GM23338 (cell line): ENCODE measurements around the gene HCFC2. TPM values are rescaled to one million over a fixed set of nuclear protein-coding genes. Genes with fewer than 3 reads are reported as not detected.
A peak's percentile ranks its signal among the peaks of the same experiment; 100 is the strongest.

Experiments
- ATAC-seq: fragments of 200-7000 bp; cut with Tn5 transposase; 3 replicates; pipeline ENCODE4 v1.9.1; 2020
- DNase-seq: peaks from one replicate; pipeline ENCODE4 v3.0.0-alpha.2; 2015; ENCODE audit warnings: low spot score
- H2AFZ ChIP-seq: fragments of 200-600 bp; sonication (generic); 2 replicates; pipeline ENCODE4 v1.8.0; 2016; ENCODE audit warnings: antibody characterized with exemption, mild to moderate bottlenecking, moderate library complexity
- H3F3A ChIP-seq: fragments of 200-600 bp; sonication (generic); replicated peaks from 2 replicates; pipeline ENCODE4 v1.8.0; 2017; ENCODE audit warnings: antibody characterized with exemption, mixed run types, low read depth
- H3K27ac ChIP-seq: fragments of 200-600 bp; sonication (generic); 2 replicates; pipeline ENCODE4 v1.6.1; 2016; ENCODE audit warnings: low read depth
- H3K27me3 ChIP-seq: fragments of 200-600 bp; sonication (generic); 2 replicates; pipeline ENCODE4 v1.8.0; 2016; ENCODE audit warnings: mild to moderate bottlenecking, mixed run types, moderate library complexity; ENCODE audit not compliant: insufficient read depth
- H3K36me3 ChIP-seq: fragments of 200-600 bp; sonication (generic); 2 replicates; pipeline ENCODE4 v1.8.0; 2016; ENCODE audit warnings: mild to moderate bottlenecking; ENCODE audit not compliant: insufficient read depth
- H3K4me1 ChIP-seq: fragments of 200-600 bp; sonication (generic); 2 replicates; pipeline ENCODE4 v1.8.0; 2016; ENCODE audit warnings: mild to moderate bottlenecking, moderate library complexity; ENCODE audit not compliant: insufficient read depth
- H3K4me2 ChIP-seq: fragments of 200-600 bp; sonication (generic); 2 replicates; pipeline ENCODE4 v1.7.1; 2017; ENCODE audit warnings: mixed run types
- H3K4me3 ChIP-seq: fragments of 200-600 bp; sonication (generic); 2 replicates; pipeline ENCODE4 v1.6.1; 2016; ENCODE audit warnings: mixed run types
- H3K79me2 ChIP-seq: fragments of 200-600 bp; sonication (generic); replicated peaks from 2 replicates; pipeline ENCODE4 v1.8.0; 2017; ENCODE audit warnings: mild to moderate bottlenecking; ENCODE audit not compliant: insufficient read depth
- H3K9me2 ChIP-seq: fragments of 200-600 bp; sonication (generic); 2 replicates; pipeline ENCODE4 v1.8.0; 2017; ENCODE audit not compliant: insufficient read depth
- H4K20me1 ChIP-seq: fragments of 200-600 bp; sonication (generic); replicated peaks from 2 replicates; pipeline ENCODE4 v1.8.0; 2017; ENCODE audit warnings: mild to moderate bottlenecking; ENCODE audit not compliant: insufficient read depth
- H3K27ac Mint-ChIP-seq: 2 replicates; pipeline ENCODE4 v1.8.0; 2020; ENCODE audit warnings: inconsistent platforms, mild to moderate bottlenecking, moderate library complexity, mixed read lengths
- H3K27me3 Mint-ChIP-seq: 3 replicates; pipeline ENCODE4 v1.8.0; 2022; ENCODE audit warnings: low read depth, mild to moderate bottlenecking, moderate library complexity, mixed read lengths, inconsistent platforms; ENCODE audit not compliant: insufficient read depth, poor library complexity
- H3K36me3 Mint-ChIP-seq: 3 replicates; pipeline ENCODE4 v1.8.0; 2021; ENCODE audit warnings: low read depth, mild to moderate bottlenecking, inconsistent platforms, moderate library complexity, mixed read lengths
- H3K4me1 Mint-ChIP-seq: 3 replicates; pipeline ENCODE4 v1.8.0; 2020; ENCODE audit warnings: mild to moderate bottlenecking, inconsistent platforms, mixed read lengths
- H3K4me3 Mint-ChIP-seq: 3 replicates; pipeline ENCODE4 v1.8.0; 2021; ENCODE audit warnings: moderate library complexity, mild to moderate bottlenecking, inconsistent platforms, mixed read lengths
- H3K9me3 Mint-ChIP-seq: 3 replicates; pipeline ENCODE4 v1.8.0; 2020; ENCODE audit warnings: moderate library complexity, mild to moderate bottlenecking, inconsistent platforms, mixed read lengths
- CREB1 ChIP-seq: fragments of 250-450 bp; sonication (Bioruptor Pico); IDR thresholded peaks from 2 replicates; pipeline ENCODE4 v1.5.0; 2020; ENCODE audit warnings: low read depth, mild to moderate bottlenecking, moderate library complexity
- EZH2 ChIP-seq: fragments of 200-600 bp; sonication (generic); IDR thresholded peaks from one replicate; pipeline ENCODE4 v1.8.0; 2017; ENCODE audit warnings: antibody characterized with exemption, mild to moderate bottlenecking, low read depth; ENCODE audit not compliant: unreplicated experiment
- EZH2phosphoT487 ChIP-seq: fragments of 200-600 bp; sonication (generic); IDR thresholded peaks from one replicate; pipeline ENCODE4 v1.8.1; 2018; ENCODE audit warnings: antibody characterized with exemption; ENCODE audit not compliant: unreplicated experiment
- JUNB ChIP-seq: IDR thresholded peaks from one replicate; pipeline ENCODE4 v1.6.1; 2016; ENCODE audit warnings: antibody characterized with exemption; ENCODE audit not compliant: unreplicated experiment
- NANOG ChIP-seq: IDR thresholded peaks from 2 replicates; pipeline ENCODE4 v1.6.1; 2016; ENCODE audit warnings: antibody characterized with exemption, borderline replicate concordance
- POLR2AphosphoS5 ChIP-seq: IDR thresholded peaks from 2 replicates; pipeline ENCODE4 v1.6.1; 2016; ENCODE audit warnings: antibody characterized with exemption, low read depth
- STAT1 ChIP-seq: IDR thresholded peaks from one replicate; pipeline ENCODE4 v1.6.1; 2016; ENCODE audit warnings: antibody characterized with exemption; ENCODE audit not compliant: unreplicated experiment
- ZNF114 ChIP-seq: fragments of 250-450 bp; sonication (Bioruptor Pico); IDR thresholded peaks from 2 replicates; pipeline ENCODE4 v1.5.0; 2020; ENCODE audit warnings: mild to moderate bottlenecking, moderate library complexity
- ZNF331 ChIP-seq: fragments of 250-450 bp; sonication (Bioruptor Pico); IDR thresholded peaks from 2 replicates; pipeline ENCODE4 v1.5.0; 2020; ENCODE audit warnings: low read depth, mild to moderate bottlenecking, moderate library complexity
- polyA plus RNA-seq: library from polyadenylated mRNA; unstranded; fragments of >200 nt; fragmentation: Nextera tagmentation; extraction: Ambion mirVana; gene quantifications from 2 replicates; pipeline ENCODE4 v1.2.1, GENCODE V29; 2016
- total RNA-seq: library from RNA; depleted of rRNA; stranded (reverse); fragments of >200 nt; shearing (Covaris generic); gene quantifications from 2 replicates; pipeline ENCODE4 v1.2.3, GENCODE V29; 2014
- TF ChIP-seq, protein P1 (sequence below): IDR thresholded peaks from 2 replicates; pipeline ENCODE4 v1.6.1; 2016; ENCODE audit warnings: antibody characterized with exemption
- TF ChIP-seq, protein P2 (sequence below): IDR thresholded peaks from one replicate; pipeline ENCODE4 v1.6.1; 2018; ENCODE audit warnings: antibody characterized with exemption; ENCODE audit not compliant: unreplicated experiment
- TF ChIP-seq, protein P3 (sequence below): fragments of 250-450 bp; sonication (Bioruptor Pico); IDR thresholded peaks from 2 replicates; pipeline ENCODE4 v1.5.0; 2020; ENCODE audit warnings: mild to moderate bottlenecking, moderate library complexity
- TF ChIP-seq, protein P4 (sequence below), 2 experiments: fragments of 200-600 bp in 1 of 2; sonication (generic) in 1 of 2; conservative IDR thresholded peaks; 2 replicates each; pipeline versions ENCODE4 v1.5.1 to v1.6.1; 2016 to 2017; ENCODE audit warnings: antibody characterized with exemption in 2 of 2, low read depth in 2 of 2, mild to moderate bottlenecking in 2 of 2, moderate library complexity in 1 of 2

Gene HCFC2
- total and polyA plus RNA-seq, 2 experiments from 2014 or later: 1.9 to 2.5 TPM

DNA sequence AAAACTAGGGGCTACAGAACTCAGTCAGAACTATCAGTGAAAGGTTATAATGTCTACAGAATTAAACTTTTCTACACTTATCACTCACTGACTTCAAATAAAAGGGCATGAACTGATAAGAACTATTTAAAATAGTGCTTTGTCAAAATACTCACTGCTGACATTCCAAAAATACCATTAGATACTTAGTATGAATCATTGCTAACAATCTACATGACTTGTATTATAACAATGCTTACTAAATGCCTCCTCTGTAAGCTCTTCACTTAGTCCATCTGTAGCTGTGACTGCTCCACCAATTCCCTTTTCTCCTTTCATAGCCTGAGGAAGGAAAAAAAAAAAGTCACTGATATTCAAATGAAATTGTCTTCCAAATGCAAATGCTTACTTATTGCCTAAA, 56.7 kb downstream of the HCFC2 start:
- Histone ChIP-seq H3K4me1 (peaks cover 15% of the 10 kb centered on the region), H3K9me2 (no peaks in the 10 kb centered on the region), H3K27ac (no peak overlapping the region), H3K4me3 (no peak overlapping the region), H3K27me3 (no peaks in the 10 kb centered on the region), H3K4me2 (peak overlapping the region; percentile 6), H3K79me2 (no peaks in the 10 kb centered on the region), H3F3A (no peaks in the 10 kb centered on the region), H2AFZ (no peak overlapping the region), H3K36me3 (peaks cover 31% of the 10 kb centered on the region), H4K20me1 (no peaks in the 10 kb centered on the region)
- Mint-ChIP-seq H3K4me1 (peaks cover 12% of the 10 kb centered on the region; the same call in 2 of the 3 replicates), H3K9me3 (no peaks in the 10 kb centered on the region), H3K27ac (peak overlapping the region; percentile 22), H3K36me3 (peaks cover 63% of the 10 kb centered on the region), H3K27me3 (no peaks in the 10 kb centered on the region), H3K4me3 (no peak overlapping the region)
- peak; percentile 42 for ATAC-seq
- DNase-seq: no peak
- TF ChIP-seq ZNF331 (no peak), CREB1 (no peak), NANOG (no peak), STAT1 (no peak), EZH2phosphoT487 (no peak), POLR2AphosphoS5 (no peak), JUNB (no peak), EZH2 (no peak), ZNF114 (CRISPR knock-in tag) (no peak)
- TF ChIP-seq, protein P1, sequence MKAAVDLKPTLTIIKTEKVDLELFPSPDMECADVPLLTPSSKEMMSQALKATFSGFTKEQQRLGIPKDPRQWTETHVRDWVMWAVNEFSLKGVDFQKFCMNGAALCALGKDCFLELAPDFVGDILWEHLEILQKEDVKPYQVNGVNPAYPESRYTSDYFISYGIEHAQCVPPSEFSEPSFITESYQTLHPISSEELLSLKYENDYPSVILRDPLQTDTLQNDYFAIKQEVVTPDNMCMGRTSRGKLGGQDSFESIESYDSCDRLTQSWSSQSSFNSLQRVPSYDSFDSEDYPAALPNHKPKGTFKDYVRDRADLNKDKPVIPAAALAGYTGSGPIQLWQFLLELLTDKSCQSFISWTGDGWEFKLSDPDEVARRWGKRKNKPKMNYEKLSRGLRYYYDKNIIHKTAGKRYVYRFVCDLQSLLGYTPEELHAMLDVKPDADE: no peak
- TF ChIP-seq, protein P2, sequence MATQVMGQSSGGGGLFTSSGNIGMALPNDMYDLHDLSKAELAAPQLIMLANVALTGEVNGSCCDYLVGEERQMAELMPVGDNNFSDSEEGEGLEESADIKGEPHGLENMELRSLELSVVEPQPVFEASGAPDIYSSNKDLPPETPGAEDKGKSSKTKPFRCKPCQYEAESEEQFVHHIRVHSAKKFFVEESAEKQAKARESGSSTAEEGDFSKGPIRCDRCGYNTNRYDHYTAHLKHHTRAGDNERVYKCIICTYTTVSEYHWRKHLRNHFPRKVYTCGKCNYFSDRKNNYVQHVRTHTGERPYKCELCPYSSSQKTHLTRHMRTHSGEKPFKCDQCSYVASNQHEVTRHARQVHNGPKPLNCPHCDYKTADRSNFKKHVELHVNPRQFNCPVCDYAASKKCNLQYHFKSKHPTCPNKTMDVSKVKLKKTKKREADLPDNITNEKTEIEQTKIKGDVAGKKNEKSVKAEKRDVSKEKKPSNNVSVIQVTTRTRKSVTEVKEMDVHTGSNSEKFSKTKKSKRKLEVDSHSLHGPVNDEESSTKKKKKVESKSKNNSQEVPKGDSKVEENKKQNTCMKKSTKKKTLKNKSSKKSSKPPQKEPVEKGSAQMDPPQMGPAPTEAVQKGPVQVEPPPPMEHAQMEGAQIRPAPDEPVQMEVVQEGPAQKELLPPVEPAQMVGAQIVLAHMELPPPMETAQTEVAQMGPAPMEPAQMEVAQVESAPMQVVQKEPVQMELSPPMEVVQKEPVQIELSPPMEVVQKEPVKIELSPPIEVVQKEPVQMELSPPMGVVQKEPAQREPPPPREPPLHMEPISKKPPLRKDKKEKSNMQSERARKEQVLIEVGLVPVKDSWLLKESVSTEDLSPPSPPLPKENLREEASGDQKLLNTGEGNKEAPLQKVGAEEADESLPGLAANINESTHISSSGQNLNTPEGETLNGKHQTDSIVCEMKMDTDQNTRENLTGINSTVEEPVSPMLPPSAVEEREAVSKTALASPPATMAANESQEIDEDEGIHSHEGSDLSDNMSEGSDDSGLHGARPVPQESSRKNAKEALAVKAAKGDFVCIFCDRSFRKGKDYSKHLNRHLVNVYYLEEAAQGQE: no peak
- TF ChIP-seq, protein P3, sequence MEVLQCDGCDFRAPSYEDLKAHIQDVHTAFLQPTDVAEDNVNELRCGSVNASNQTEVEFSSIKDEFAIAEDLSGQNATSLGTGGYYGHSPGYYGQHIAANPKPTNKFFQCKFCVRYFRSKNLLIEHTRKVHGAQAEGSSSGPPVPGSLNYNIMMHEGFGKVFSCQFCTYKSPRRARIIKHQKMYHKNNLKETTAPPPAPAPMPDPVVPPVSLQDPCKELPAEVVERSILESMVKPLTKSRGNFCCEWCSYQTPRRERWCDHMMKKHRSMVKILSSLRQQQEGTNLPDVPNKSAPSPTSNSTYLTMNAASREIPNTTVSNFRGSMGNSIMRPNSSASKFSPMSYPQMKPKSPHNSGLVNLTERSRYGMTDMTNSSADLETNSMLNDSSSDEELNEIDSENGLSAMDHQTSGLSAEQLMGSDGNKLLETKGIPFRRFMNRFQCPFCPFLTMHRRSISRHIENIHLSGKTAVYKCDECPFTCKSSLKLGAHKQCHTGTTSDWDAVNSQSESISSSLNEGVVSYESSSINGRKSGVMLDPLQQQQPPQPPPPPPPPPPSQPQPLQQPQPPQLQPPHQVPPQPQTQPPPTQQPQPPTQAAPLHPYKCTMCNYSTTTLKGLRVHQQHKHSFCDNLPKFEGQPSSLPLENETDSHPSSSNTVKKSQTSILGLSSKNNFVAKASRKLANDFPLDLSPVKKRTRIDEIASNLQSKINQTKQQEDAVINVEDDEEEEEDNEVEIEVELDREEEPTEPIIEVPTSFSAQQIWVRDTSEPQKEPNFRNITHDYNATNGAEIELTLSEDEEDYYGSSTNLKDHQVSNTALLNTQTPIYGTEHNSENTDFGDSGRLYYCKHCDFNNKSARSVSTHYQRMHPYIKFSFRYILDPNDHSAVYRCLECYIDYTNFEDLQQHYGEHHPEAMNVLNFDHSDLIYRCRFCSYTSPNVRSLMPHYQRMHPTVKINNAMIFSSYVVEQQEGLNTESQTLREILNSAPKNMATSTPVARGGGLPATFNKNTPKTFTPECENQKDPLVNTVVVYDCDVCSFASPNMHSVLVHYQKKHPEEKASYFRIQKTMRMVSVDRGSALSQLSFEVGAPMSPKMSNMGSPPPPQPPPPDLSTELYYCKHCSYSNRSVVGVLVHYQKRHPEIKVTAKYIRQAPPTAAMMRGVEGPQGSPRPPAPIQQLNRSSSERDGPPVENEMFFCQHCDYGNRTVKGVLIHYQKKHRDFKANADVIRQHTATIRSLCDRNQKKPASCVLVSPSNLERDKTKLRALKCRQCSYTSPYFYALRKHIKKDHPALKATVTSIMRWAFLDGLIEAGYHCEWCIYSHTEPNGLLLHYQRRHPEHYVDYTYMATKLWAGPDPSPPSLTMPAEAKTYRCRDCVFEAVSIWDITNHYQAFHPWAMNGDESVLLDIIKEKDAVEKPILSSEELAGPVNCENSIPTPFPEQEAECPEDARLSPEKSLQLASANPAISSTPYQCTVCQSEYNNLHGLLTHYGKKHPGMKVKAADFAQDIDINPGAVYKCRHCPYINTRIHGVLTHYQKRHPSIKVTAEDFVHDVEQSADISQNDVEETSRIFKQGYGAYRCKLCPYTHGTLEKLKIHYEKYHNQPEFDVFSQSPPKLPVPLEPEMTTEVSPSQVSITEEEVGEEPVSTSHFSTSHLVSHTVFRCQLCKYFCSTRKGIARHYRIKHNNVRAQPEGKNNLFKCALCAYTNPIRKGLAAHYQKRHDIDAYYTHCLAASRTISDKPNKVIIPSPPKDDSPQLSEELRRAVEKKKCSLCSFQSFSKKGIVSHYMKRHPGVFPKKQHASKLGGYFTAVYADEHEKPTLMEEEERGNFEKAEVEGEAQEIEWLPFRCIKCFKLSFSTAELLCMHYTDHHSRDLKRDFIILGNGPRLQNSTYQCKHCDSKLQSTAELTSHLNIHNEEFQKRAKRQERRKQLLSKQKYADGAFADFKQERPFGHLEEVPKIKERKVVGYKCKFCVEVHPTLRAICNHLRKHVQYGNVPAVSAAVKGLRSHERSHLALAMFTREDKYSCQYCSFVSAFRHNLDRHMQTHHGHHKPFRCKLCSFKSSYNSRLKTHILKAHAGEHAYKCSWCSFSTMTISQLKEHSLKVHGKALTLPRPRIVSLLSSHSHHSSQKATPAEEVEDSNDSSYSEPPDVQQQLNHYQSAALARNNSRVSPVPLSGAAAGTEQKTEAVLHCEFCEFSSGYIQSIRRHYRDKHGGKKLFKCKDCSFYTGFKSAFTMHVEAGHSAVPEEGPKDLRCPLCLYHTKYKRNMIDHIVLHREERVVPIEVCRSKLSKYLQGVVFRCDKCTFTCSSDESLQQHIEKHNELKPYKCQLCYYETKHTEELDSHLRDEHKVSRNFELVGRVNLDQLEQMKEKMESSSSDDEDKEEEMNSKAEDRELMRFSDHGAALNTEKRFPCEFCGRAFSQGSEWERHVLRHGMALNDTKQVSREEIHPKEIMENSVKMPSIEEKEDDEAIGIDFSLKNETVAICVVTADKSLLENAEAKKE (CRISPR knock-in tag): no peak
- TF ChIP-seq, protein P4, sequence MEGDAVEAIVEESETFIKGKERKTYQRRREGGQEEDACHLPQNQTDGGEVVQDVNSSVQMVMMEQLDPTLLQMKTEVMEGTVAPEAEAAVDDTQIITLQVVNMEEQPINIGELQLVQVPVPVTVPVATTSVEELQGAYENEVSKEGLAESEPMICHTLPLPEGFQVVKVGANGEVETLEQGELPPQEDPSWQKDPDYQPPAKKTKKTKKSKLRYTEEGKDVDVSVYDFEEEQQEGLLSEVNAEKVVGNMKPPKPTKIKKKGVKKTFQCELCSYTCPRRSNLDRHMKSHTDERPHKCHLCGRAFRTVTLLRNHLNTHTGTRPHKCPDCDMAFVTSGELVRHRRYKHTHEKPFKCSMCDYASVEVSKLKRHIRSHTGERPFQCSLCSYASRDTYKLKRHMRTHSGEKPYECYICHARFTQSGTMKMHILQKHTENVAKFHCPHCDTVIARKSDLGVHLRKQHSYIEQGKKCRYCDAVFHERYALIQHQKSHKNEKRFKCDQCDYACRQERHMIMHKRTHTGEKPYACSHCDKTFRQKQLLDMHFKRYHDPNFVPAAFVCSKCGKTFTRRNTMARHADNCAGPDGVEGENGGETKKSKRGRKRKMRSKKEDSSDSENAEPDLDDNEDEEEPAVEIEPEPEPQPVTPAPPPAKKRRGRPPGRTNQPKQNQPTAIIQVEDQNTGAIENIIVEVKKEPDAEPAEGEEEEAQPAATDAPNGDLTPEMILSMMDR (conservative IDR thresholded peaks at IDR 0.05; ENCODE audit: low read depth in 2 of 2): no peak
